Lung (tissue), 12 donors: ENCODE measurements around the gene CAPZA2. TPM values are rescaled to one million over a fixed set of nuclear protein-coding genes. Genes with fewer than 3 reads are reported as not detected.

Experiments
- ATAC-seq: fragments of 200-7000 bp; cut with Tn5 transposase; one replicate; pipeline ENCODE4 v1.9.1; 2020; ENCODE audit warnings: moderate number of reproducible peaks; ENCODE audit not compliant: insufficient read depth, low FRiP score
- DNase-seq, 3 donors: peaks; one replicate each; pipeline ENCODE4 v3.0.0-alpha.2; 2013 to 2017
- H3K27ac ChIP-seq, 2 donors: one replicate each; pipeline ENCODE4 v1.5.1; 2013; ENCODE audit warnings: mild to moderate bottlenecking in 2 of 2, moderate library complexity in 2 of 2, control low read depth in 1 of 2, inconsistent platforms in 1 of 2, low read depth in 1 of 2, low read length in 1 of 2
- H3K27me3 ChIP-seq, 3 donors: one replicate each; pipeline ENCODE4 v1.5.1; 2013; ENCODE audit warnings: low read length in 2 of 3; ENCODE audit not compliant: control insufficient read depth in 3 of 3, insufficient read depth in 3 of 3
- H3K36me3 ChIP-seq, 4 donors: one replicate each; pipeline ENCODE4 v1.5.1; 2013; ENCODE audit warnings: low read length in 4 of 4, mild to moderate bottlenecking in 1 of 4, moderate library complexity in 1 of 4; ENCODE audit not compliant: control insufficient read depth in 4 of 4, insufficient read depth in 4 of 4
- H3K4me1 ChIP-seq, 5 donors: one replicate each; pipeline ENCODE4 v1.5.1; 2013; ENCODE audit warnings: low read length in 5 of 5, mild to moderate bottlenecking in 2 of 5, moderate library complexity in 1 of 5; ENCODE audit not compliant: control insufficient read depth in 5 of 5, insufficient read depth in 5 of 5
- H3K4me3 ChIP-seq: one replicate; pipeline ENCODE4 v1.5.1; 2013; ENCODE audit warnings: mild to moderate bottlenecking, control low read depth, moderate library complexity
- H3K9ac ChIP-seq, 2 donors: one replicate each; pipeline ENCODE4 v1.5.1; 2013; ENCODE audit warnings: low read length in 2 of 2, control low read depth in 1 of 2; ENCODE audit not compliant: insufficient read depth in 1 of 2
- H3K9me3 ChIP-seq, 4 donors: one replicate each; pipeline ENCODE4 v1.5.1; 2013; ENCODE audit warnings: low read length in 3 of 4, mild to moderate bottlenecking in 1 of 4, moderate library complexity in 1 of 4; ENCODE audit not compliant: control insufficient read depth in 4 of 4, insufficient read depth in 3 of 4
- WGBS, 2 donors: extraction: QIAGEN DNeasy Blood & Tissue Kit; methylation state at CpG; one replicate each; pipeline ENCODE4 v1.1.7; 2013; 5-methylcytosine and 5-hydroxymethylcytosine counted together
- polyA plus RNA-seq, 2 donors: library from polyadenylated mRNA; stranded (reverse); fragments of 200-250 nt; gene quantifications; one replicate each; pipeline ENCODE4 v1.2.1, GENCODE V29; 2013
- total RNA-seq, 2 donors: library from RNA; depleted of rRNA in 1 of 2; stranded (reverse); fragments of >200 nt in 1 of 2; gene quantifications; one replicate each; pipeline ENCODE4 v1.2.1, GENCODE V29; 2014 to 2021
- TF ChIP-seq, protein P1 (sequence below): IDR thresholded peaks from 2 replicates; pipeline ENCODE4 v1.5.1; 2012; ENCODE audit warnings: mild to moderate bottlenecking; ENCODE audit errors: control extremely low read depth, extremely low read depth
- donor health status: control.
- donor health status: control.
- donor health status: Bipolar disorder and iron deficiency.
- donor health status: healthy.
- donor health status: DM: yes; HTN: yes; CAD: no.

The CAPZA2 gene
- total and polyA plus RNA-seq, 4 donors: 38.4 to 201 (median 162) TPM

DNA sequence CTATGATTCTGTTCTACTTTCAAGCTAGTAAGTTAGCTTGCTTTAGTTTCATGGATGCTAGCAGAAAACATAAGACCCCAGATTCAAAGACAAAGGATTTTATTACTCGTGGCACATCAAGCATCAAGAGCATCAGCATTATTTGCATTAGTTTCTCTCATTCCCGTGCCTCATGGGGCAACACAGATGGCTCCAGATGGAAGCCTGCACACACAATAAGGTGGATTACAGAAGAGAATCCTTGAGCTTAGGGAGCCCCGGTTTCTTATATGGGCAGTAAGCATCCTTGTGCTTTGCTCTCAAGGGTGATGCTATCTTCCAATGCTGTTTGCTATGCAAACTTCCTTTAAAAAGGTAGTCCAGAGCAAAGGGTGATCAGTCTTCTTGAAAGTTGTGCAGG, 10.7 kb upstream of the CAPZA2 start:
- no peaks in the 10 kb centered on the region for H3K27me3 ChIP-seq
- no peak overlapping the region for H3K27ac ChIP-seq
- DNase-seq: no peak
- ATAC-seq: no peak
- no peak overlapping the region for H3K4me3 ChIP-seq
- H3K36me3 ChIP-seq: no peaks in the 10 kb centered on the region
- TF ChIP-seq, protein P1, sequence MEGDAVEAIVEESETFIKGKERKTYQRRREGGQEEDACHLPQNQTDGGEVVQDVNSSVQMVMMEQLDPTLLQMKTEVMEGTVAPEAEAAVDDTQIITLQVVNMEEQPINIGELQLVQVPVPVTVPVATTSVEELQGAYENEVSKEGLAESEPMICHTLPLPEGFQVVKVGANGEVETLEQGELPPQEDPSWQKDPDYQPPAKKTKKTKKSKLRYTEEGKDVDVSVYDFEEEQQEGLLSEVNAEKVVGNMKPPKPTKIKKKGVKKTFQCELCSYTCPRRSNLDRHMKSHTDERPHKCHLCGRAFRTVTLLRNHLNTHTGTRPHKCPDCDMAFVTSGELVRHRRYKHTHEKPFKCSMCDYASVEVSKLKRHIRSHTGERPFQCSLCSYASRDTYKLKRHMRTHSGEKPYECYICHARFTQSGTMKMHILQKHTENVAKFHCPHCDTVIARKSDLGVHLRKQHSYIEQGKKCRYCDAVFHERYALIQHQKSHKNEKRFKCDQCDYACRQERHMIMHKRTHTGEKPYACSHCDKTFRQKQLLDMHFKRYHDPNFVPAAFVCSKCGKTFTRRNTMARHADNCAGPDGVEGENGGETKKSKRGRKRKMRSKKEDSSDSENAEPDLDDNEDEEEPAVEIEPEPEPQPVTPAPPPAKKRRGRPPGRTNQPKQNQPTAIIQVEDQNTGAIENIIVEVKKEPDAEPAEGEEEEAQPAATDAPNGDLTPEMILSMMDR: no peak
- no peaks in the 10 kb centered on the region for H3K4me1 ChIP-seq
- no peaks in the 10 kb centered on the region for H3K9me3 ChIP-seq
- 80 to 87% methylated on average over 3 of the region's 3 CpGs for WGBS, 2 donors
- H3K9ac ChIP-seq: no peak overlapping the region

DNA sequence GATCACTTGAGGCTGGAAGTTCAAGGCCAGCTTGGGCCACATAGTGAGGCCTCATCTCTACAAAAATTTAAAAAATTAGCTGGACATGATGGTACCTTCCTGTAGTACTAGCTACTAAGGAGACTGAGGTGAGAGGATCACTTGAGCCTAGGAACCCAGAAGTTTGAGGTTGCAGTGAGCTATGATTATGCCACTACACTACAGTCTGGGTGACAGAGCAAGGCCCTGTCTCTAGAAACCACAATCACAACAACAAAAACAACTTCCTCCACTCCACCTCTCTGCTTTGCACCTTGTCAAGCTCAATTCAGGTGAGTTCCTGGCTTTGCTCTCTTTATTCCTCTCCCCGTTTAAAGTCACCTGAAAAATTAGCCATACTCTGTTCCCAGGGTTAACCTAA, 8.3 kb upstream of the CAPZA2 start:
- 96 to 99% methylated on average over 1 of the region's 1 CpG for WGBS, 2 donors
- TF ChIP-seq, protein P1: no peak
- Histone ChIP-seq H3K9me3 (no peaks in the 10 kb centered on the region), H3K27me3 (no peaks in the 10 kb centered on the region), H3K9ac (no peak overlapping the region), H3K36me3 (no peaks in the 10 kb centered on the region), H3K4me1 (no peaks in the 10 kb centered on the region), H3K4me3 (no peak overlapping the region), H3K27ac (no peak overlapping the region)
- ATAC-seq (no peak), DNase-seq (no peak)

DNA sequence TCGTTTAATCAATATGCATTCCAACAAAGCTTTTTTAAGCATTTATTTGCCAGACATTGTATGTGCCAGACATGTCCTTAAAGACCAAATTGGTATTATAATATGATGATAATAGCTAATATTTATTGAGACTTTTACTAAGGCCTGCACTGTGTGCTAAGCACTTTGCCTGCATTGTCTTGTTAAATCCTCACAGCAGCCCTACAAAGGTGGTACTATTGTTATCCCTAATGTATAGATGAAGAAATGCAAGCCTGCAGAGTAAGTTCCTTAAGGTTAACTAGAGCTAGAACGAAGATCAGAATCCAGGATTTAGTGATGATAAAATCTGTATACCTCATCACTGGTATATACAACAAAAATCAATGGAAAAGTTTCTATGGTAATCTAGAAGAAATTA, 5.3 kb upstream of the CAPZA2 start:
- Histone ChIP-seq H3K27me3 (no peaks in the 10 kb centered on the region), H3K4me1 (no peaks in the 10 kb centered on the region), H3K27ac (no peak overlapping the region), H3K4me3 (no peak overlapping the region), H3K36me3 (no peaks in the 10 kb centered on the region), H3K9ac (no peak overlapping the region), H3K9me3 (no peaks in the 10 kb centered on the region)
- DNase-seq: no peak
- TF ChIP-seq, protein P1: no peak
- 88 to 90% methylated on average over 2 of the region's 2 CpGs for WGBS, 2 donors
- no peak for ATAC-seq

DNA sequence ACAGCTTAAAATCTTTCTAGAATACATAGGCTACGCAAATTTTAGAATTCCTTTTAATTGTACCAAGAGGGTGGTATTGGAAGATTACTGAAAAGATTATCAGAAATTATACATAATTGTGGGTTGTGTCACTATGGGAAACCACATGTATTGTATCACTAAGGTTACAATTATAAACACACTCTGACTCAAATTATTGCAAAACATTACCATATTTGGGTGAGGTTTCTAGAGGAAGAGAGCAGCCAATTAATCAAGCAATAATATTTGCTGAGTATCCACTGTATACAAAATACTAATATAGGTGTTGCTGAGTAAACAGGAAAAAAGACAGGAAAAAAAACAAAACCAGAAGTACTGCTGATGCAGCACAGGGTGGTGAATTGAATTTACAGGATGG, 3.1 kb upstream of the CAPZA2 start:
- no peak overlapping the region for H3K9ac ChIP-seq
- no peaks in the 10 kb centered on the region for H3K9me3 ChIP-seq
- H3K4me3 ChIP-seq: no peak overlapping the region
- no peak for ATAC-seq
- peaks cover 0 to 10% (median 5%) of the 10 kb centered on the region in 5 donors for H3K4me1 ChIP-seq
- H3K27ac ChIP-seq: no peak overlapping the region
- DNase-seq: peak in 2 of 3 donors; percentile 48 to 50
- 80 to 87% methylated on average over 1 of the region's 1 CpG for WGBS, 2 donors
- H3K36me3 ChIP-seq: no peaks in the 10 kb centered on the region
- no peaks in the 10 kb centered on the region for H3K27me3 ChIP-seq
- TF ChIP-seq, protein P1: no peak
